ENCODE measurements around the gene RHEB. TPM values are rescaled to one million over a fixed set of nuclear protein-coding genes. Genes with fewer than 3 reads are reported as not detected.

Gene RHEB
- total and polyA plus RNA-seq, 2 experiments from 2014 or later = 111 to 135 TPM

DNA sequence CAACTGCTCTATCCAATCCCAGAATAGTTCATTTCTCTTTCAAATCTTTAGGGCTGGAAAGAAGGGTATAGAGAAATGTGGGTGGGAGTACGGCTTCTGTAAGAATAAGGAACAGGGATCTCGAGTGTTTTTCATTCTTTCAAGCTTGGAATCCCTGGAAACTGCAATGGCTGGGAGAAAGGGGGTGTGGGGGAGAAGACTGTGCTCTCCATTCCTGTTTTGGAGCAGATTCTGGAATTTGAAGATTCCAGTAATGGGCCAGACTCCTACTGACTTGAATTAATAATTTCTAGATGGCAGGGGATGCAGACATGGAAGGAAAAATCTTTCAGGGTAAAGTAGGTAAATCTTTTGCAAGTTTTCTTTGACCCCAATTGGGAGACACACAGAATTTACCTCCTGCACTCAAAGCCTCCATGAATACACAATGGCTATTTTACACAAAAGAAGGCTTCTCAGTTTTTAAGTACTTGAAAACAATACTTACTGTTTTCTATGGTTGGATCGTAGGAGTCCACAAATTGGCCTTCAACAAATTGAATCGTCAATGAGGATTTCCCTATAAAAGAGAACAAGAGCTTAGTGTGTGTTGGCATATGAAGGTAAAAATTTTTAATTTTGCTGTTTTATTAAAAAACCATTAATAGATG is 29.1 kb downstream of the RHEB start:
- Histone ChIP-seq H2AFZ (no peak overlapping the region), H3K27ac (no peak overlapping the region), H3K27me3 (no peaks in the 10 kb centered on the region), H3K79me2 (peaks cover 93% of the 10 kb centered on the region), H3K9me2 (replicated peaks; ENCODE audit: insufficient read depth) (no peaks in the 10 kb centered on the region), H3K4me3 (no peak overlapping the region), H3K9me3 (ENCODE audit: low read depth) (no peaks in the 10 kb centered on the region), H3K4me2 (no peak overlapping the region), H3K4me1 (ENCODE audit: insufficient read depth) (peaks cover 17% of the 10 kb centered on the region), H4K20me1 (ENCODE audit: insufficient read depth, poor library complexity, severe bottlenecking) (peaks cover 33% of the 10 kb centered on the region), H3K36me3 (replicated peaks; ENCODE audit: insufficient read depth, low read depth) (no peaks in the 10 kb centered on the region)
- DNase-seq (ENCODE audit: low spot score) = no peak
- TF ChIP-seq EZH2 (IDR thresholded peaks at IDR 0.05; ENCODE audit: borderline replicate concordance) = no peak
- TF ChIP-seq EZH2phosphoT487 (IDR thresholded peaks at IDR 0.05; ENCODE audit: low read depth, severe bottlenecking, unreplicated experiment) = no peak
- TF ChIP-seq, protein P1, sequence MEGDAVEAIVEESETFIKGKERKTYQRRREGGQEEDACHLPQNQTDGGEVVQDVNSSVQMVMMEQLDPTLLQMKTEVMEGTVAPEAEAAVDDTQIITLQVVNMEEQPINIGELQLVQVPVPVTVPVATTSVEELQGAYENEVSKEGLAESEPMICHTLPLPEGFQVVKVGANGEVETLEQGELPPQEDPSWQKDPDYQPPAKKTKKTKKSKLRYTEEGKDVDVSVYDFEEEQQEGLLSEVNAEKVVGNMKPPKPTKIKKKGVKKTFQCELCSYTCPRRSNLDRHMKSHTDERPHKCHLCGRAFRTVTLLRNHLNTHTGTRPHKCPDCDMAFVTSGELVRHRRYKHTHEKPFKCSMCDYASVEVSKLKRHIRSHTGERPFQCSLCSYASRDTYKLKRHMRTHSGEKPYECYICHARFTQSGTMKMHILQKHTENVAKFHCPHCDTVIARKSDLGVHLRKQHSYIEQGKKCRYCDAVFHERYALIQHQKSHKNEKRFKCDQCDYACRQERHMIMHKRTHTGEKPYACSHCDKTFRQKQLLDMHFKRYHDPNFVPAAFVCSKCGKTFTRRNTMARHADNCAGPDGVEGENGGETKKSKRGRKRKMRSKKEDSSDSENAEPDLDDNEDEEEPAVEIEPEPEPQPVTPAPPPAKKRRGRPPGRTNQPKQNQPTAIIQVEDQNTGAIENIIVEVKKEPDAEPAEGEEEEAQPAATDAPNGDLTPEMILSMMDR (IDR thresholded peaks at IDR 0.05; ENCODE audit: poor library complexity) = no peak
- 90% methylated on average over 4 of the region's 4 CpGs for WGBS (ENCODE audit: low lambda C conversion rate, missing lambda C conversion rate)

DNA sequence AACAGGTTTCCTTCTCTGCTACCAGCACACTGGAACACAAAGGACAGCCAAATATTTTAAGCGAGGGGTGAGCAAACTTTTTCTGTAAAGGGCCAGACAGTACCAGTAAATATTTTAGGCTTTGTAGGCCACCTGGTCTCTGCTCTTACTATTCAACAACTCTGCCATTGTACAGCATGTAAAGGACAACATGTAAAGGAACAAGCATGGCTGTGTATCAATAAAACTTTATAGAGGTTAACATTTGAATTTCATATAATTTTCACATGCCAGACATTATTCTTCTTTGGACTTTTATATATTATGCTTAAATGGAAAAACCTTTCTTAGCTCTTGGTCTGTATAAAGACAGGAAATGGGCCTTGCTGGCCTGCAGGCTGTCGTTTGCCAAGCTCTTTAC is 30.2 kb downstream of the RHEB start:
- Histone ChIP-seq H3K9me3 (ENCODE audit: low read depth) (no peaks in the 10 kb centered on the region), H3K27ac (no peak overlapping the region), H3K79me2 (peaks cover 93% of the 10 kb centered on the region), H3K36me3 (replicated peaks; ENCODE audit: insufficient read depth, low read depth) (no peaks in the 10 kb centered on the region), H3K4me3 (no peak overlapping the region), H3K4me1 (ENCODE audit: insufficient read depth) (peaks cover 6% of the 10 kb centered on the region), H3K27me3 (no peaks in the 10 kb centered on the region), H3K9me2 (replicated peaks; ENCODE audit: insufficient read depth) (no peaks in the 10 kb centered on the region), H2AFZ (no peak overlapping the region), H3K4me2 (no peak overlapping the region), H4K20me1 (ENCODE audit: insufficient read depth, poor library complexity, severe bottlenecking) (peaks cover 23% of the 10 kb centered on the region)
- whole genome bisulfite sequencing (ENCODE audit: low lambda C conversion rate, missing lambda C conversion rate) = 82% methylated on average over 2 of the region's 2 CpGs
- no peak for DNase-seq (ENCODE audit: low spot score)
- TF ChIP-seq, protein P1 (IDR thresholded peaks at IDR 0.05; ENCODE audit: poor library complexity) = no peak
- no peak for TF ChIP-seq EZH2phosphoT487 (IDR thresholded peaks at IDR 0.05; ENCODE audit: low read depth, severe bottlenecking, unreplicated experiment)

DNA sequence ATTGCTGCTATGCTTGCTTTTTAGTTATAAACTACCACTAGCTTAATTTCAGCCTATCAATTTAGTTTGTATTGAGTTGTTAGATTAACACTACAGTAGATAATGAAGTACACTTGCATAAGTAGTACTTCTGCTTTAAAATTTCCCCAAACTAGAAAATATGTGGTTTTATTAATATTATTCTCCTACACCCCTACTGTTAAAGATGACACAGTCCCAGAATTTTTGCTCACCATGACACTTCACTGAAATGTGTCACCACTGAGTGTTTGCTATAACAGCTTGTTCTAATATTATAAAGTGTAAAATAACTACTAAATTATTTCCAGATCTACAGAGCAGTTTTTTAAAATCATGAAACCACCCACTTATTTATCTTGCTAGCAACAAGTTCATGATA is 31.6 kb downstream of the RHEB start:
- Histone ChIP-seq H3K9me3 (ENCODE audit: low read depth) (no peaks in the 10 kb centered on the region), H3K36me3 (replicated peaks; ENCODE audit: insufficient read depth, low read depth) (no peaks in the 10 kb centered on the region), H3K79me2 (peaks cover 90% of the 10 kb centered on the region), H3K27me3 (no peaks in the 10 kb centered on the region), H3K4me3 (no peak overlapping the region), H4K20me1 (ENCODE audit: insufficient read depth, poor library complexity, severe bottlenecking) (peaks cover 12% of the 10 kb centered on the region), H3K4me1 (ENCODE audit: insufficient read depth) (no peaks in the 10 kb centered on the region), H3K9me2 (replicated peaks; ENCODE audit: insufficient read depth) (no peaks in the 10 kb centered on the region), H3K4me2 (no peak overlapping the region), H2AFZ (no peak overlapping the region), H3K27ac (no peak overlapping the region)
- DNase-seq (ENCODE audit: low spot score) = no peak
- TF ChIP-seq, protein P1 (IDR thresholded peaks at IDR 0.05; ENCODE audit: poor library complexity) = no peak
- TF ChIP-seq EZH2 (IDR thresholded peaks at IDR 0.05; ENCODE audit: borderline replicate concordance) (no peak), EZH2phosphoT487 (IDR thresholded peaks at IDR 0.05; ENCODE audit: low read depth, severe bottlenecking, unreplicated experiment) (no peak)

Data from hepatocyte (in vitro differentiated cells).